ENCODE data around the gene SLC38A3. TPM values are rescaled to one million over a fixed set of nuclear protein-coding genes. Genes with fewer than 3 reads are reported as not detected.
"Not testable (repeated sequence)": the region's sequence is repeated elsewhere in the genome, so short reads cannot be mapped to it uniquely, and the experiment has no call there.

The SLC38A3 gene
- total and polyA plus RNA-seq, 2 donors (not counting 3 experiments of a cell fraction or from before 2014, with no cell fraction given): 0.60 to 1.1 TPM

- ChIA-PET POLR2A (interaction anchor here (1.1 kb wide), 1 partner anchor 19 kb away, joined by 5 read pairs; no protein-coding TSS in a partner anchor), CTCF (interaction anchor here (0.6 to 10.5 kb wide), 19 partner anchors 8 to 106 kb away, joined by 3 to 314 read pairs (median 14); partner anchors contain the start of genes GNAI2, GNAT1, SEMA3B and SLC38A3)
- Histone ChIP-seq H3K9me1 (replicated peaks; ENCODE audit: control insufficient read depth, extremely low read depth, insufficient read depth, low read length) (no peaks in the 10 kb centered on the region), H2AFZ (ENCODE audit: low read depth, low read length) (peak overlapping the region; percentile 53), H3K36me3 (ENCODE audit: control insufficient read depth in 2 of 2, extremely low read depth in 1 of 2, insufficient read depth in 2 of 2, low read length in 2 of 2) (no peaks in the 10 kb centered on the region), H3K4me1 (ENCODE audit: control insufficient read depth, extremely low read depth, insufficient read depth, low read length) (peaks cover 13% of the 10 kb centered on the region), H4K20me1 (replicated peaks; ENCODE audit: control insufficient read depth, extremely low read depth, insufficient read depth, low read length) (no peaks in the 10 kb centered on the region), H3K4me3 (replicated peaks in 1 of 3; ENCODE audit: insufficient read depth in 1 of 3, low read depth in 1 of 3, low read length in 3 of 3) (peak overlapping the region; percentile 19 to 50 (median 33)), H3K79me2 (ENCODE audit: control insufficient read depth, insufficient read depth, low read length) (peaks cover 2% of the 10 kb centered on the region), H3K27ac (ENCODE audit: insufficient read depth, low read depth, low read length) (no peak overlapping the region), H3K27me3 (ENCODE audit: control insufficient read depth in 2 of 2, insufficient read depth in 2 of 2, low read length in 2 of 2) (no peaks in the 10 kb centered on the region), H3K4me2 (ENCODE audit: insufficient read depth, low read length) (peak overlapping the region; percentile 60), H3K9ac (replicated peaks; ENCODE audit: extremely low read depth, insufficient read depth, low read length) (peak overlapping the region; percentile 21), H3K9me3 (replicated peaks; ENCODE audit: control insufficient read depth, insufficient read depth, low read length) (no peaks in the 10 kb centered on the region)
- dilution Hi-C loops (cut with MboI; ENCODE audit: extremely low pct_ligation_motif_present, low sequenced_read_pairs) (no loop called here), intact Hi-C loops (cut with micrococcal nuclease) (loop anchor here (1.0 to 2.0 kb wide), 5 partner anchors 8 to 97 kb away; no protein-coding TSS in a partner anchor)
- DNase-seq (ENCODE audit: low read depth, low spot score) (peak; percentile 62), FAIRE-seq (peak; percentile 77)
- TF ChIP-seq POLR2A (IDR thresholded peaks at IDR 0.05; ENCODE audit: low read depth, low read length): peak; percentile 57
- TF ChIP-seq CTCF (IDR thresholded peaks at IDR 0.05; ENCODE audit: extremely low read depth in 1 of 2, insufficient read depth in 1 of 2, low read depth in 1 of 2, low read length in 2 of 2): peak; percentile 66 to 76
- TF ChIP-seq GATA2 (IDR thresholded peaks at IDR 0.05; ENCODE audit: insufficient read depth, insufficient read length, low read depth, low read length): no peak
- no peak for TF ChIP-seq MYC (IDR thresholded peaks at IDR 0.05; ENCODE audit: low read depth, low read length)
- no peak for TF ChIP-seq JUN (IDR thresholded peaks at IDR 0.05; ENCODE audit: borderline replicate concordance, insufficient read depth, insufficient read length, low read depth)
- no peak for TF ChIP-seq MAX (IDR thresholded peaks at IDR 0.05; ENCODE audit: insufficient read depth, insufficient read length)
- peak; percentile 81 for TF ChIP-seq POLR2AphosphoS5 (IDR thresholded peaks at IDR 0.05; ENCODE audit: insufficient read depth, low read depth, low read length)
- no peak for TF ChIP-seq FOS (IDR thresholded peaks at IDR 0.05; ENCODE audit: borderline replicate concordance, insufficient read depth, low read length)
- BruUV-seq (replicated peaks): no TSS peak
Observed at GRCh38 chr3:50227390-50228183, 22.5 kb downstream of the SLC38A3 start.

GRCh38 chr3:50228184-50228763, 23.2 kb downstream of the SLC38A3 start:
- H4K20me1 ChIP-seq (replicated peaks; ENCODE audit: control insufficient read depth, extremely low read depth, insufficient read depth, low read length); H3K79me2 ChIP-seq (ENCODE audit: control insufficient read depth, insufficient read depth, low read length); H3K27me3 ChIP-seq (ENCODE audit: control insufficient read depth in 2 of 2, insufficient read depth in 2 of 2, low read length in 2 of 2); H3K36me3 ChIP-seq (ENCODE audit: control insufficient read depth in 2 of 2, extremely low read depth in 1 of 2, insufficient read depth in 2 of 2, low read length in 2 of 2); H3K27ac ChIP-seq (ENCODE audit: insufficient read depth, low read depth, low read length); H3K9me1 ChIP-seq (replicated peaks; ENCODE audit: control insufficient read depth, extremely low read depth, insufficient read depth, low read length); BruUV-seq (replicated peaks); H3K4me3 ChIP-seq (replicated peaks in 1 of 3; ENCODE audit: insufficient read depth in 1 of 3, low read depth in 1 of 3, low read length in 3 of 3); H2AFZ ChIP-seq (ENCODE audit: low read depth, low read length); intact Hi-C loops (cut with micrococcal nuclease); H3K9ac ChIP-seq (replicated peaks; ENCODE audit: extremely low read depth, insufficient read depth, low read length); H3K4me2 ChIP-seq (ENCODE audit: insufficient read depth, low read length); FAIRE-seq; dilution Hi-C loops (cut with MboI; ENCODE audit: extremely low pct_ligation_motif_present, low sequenced_read_pairs); DNase-seq (ENCODE audit: low read depth, low spot score); H3K9me3 ChIP-seq (replicated peaks; ENCODE audit: control insufficient read depth, insufficient read depth, low read length): not testable (repeated sequence)
- CTCF ChIA-PET: interaction anchor here (0.8 to 10.5 kb wide), 11 partner anchors 7 to 96 kb away, joined by 3 to 314 read pairs (median 30); partner anchors contain the start of genes GNAI2, GNAT1 and SEMA3B
- H3K4me1 ChIP-seq (ENCODE audit: control insufficient read depth, extremely low read depth, insufficient read depth, low read length): peaks cover 13% of the 10 kb centered on the region
- POLR2A ChIA-PET: interaction anchor here (1.1 kb wide), 1 partner anchor 18 kb away, joined by 5 read pairs; no protein-coding TSS in a partner anchor
